IMR-90 (cell line): Measurements from ENCODE around the gene UST. TPM values are rescaled to one million over a fixed set of nuclear protein-coding genes. Genes with fewer than 3 reads are reported as not detected.

Experiments used
- ATAC-seq: fragments of 200-7000 bp; cut with Tn5 transposase; 2 replicates; pipeline ENCODE4 v1.9.1; 2020; ENCODE audit warnings: low read depth, mild to moderate bottlenecking, moderate library complexity
- BruUV-seq: library from RNA; stranded (reverse); fragments of 400-500 nt; replicated peaks from 2 replicates; lab custom pipeline; 2021; lab: Mats Ljungman, UMichigan
- CTCF ChIA-PET: fragments of 300-600 bp; formaldehyde crosslinking; extraction: SDS; loops from one replicate; lab custom pipeline; 2021; ENCODE audit warnings: antibody characterized with exemption; lab: Yijun Ruan, JAX
- POLR2A ChIA-PET: fragments of 300-600 bp; sonication (Branson Sonifier 250); formaldehyde crosslinking; loops from one replicate; lab custom pipeline; 2022; ENCODE audit warnings: antibody characterized with exemption; ENCODE audit not compliant: unreplicated experiment; lab: Charles Lee
- DNase-seq: peaks from one replicate; pipeline ENCODE4 v3.0.0; 2013
- H2AFZ ChIP-seq: replicated peaks from 2 replicates; pipeline ENCODE3; 2013; ENCODE audit warnings: low read length, mild to moderate bottlenecking; ENCODE audit not compliant: poor library complexity
- H2AK5ac ChIP-seq: 2 replicates; pipeline ENCODE4 v1.6.1; 2013; ENCODE audit warnings: low read depth, low read length, inconsistent platforms
- H2AK9ac ChIP-seq: replicated peaks from 2 replicates; pipeline ENCODE3; 2013; ENCODE audit warnings: mild to moderate bottlenecking, low read depth, low read length, moderate library complexity; ENCODE audit not compliant: poor library complexity
- H2BK120ac ChIP-seq: 2 replicates; pipeline ENCODE4 v1.6.1; 2013; ENCODE audit warnings: low read depth, low read length, inconsistent platforms
- H2BK15ac ChIP-seq: 3 replicates; pipeline ENCODE4 v1.6.1; 2013; ENCODE audit warnings: low read depth, low read length, inconsistent platforms
- H2BK20ac ChIP-seq: 2 replicates; pipeline ENCODE4 v1.6.1; 2013; ENCODE audit warnings: low read depth, mild to moderate bottlenecking, inconsistent platforms, low read length, moderate library complexity
- H2BK5ac ChIP-seq: 2 replicates; pipeline ENCODE4 v1.6.1; 2013; ENCODE audit warnings: mild to moderate bottlenecking, low read depth, low read length, inconsistent platforms; ENCODE audit not compliant: poor library complexity, severe bottlenecking
- H3K14ac ChIP-seq: replicated peaks from 2 replicates; pipeline ENCODE4 v1.6.1; 2013; ENCODE audit warnings: low read depth, low read length, inconsistent platforms
- H3K18ac ChIP-seq: 2 replicates; pipeline ENCODE4 v1.6.1; 2013; ENCODE audit warnings: low read depth, low read length, control low read depth
- H3K23ac ChIP-seq: 2 replicates; pipeline ENCODE4 v1.6.1; 2013; ENCODE audit warnings: low read depth, low read length, inconsistent platforms
- H3K27ac ChIP-seq: 2 replicates; pipeline ENCODE4 v1.5.1; 2013; ENCODE audit warnings: mild to moderate bottlenecking, control low read depth, low read length; ENCODE audit not compliant: insufficient read depth
- H3K27me3 ChIP-seq: 2 replicates; pipeline ENCODE4 v1.6.1; 2013; ENCODE audit warnings: low read length; ENCODE audit not compliant: control insufficient read depth, insufficient read depth
- H3K36me3 ChIP-seq: 2 replicates; pipeline ENCODE4 v1.6.1; 2013; ENCODE audit warnings: low read length, mixed read lengths; ENCODE audit not compliant: control insufficient read depth, insufficient read depth
- H3K4ac ChIP-seq: 2 replicates; pipeline ENCODE4 v1.6.1; 2013; ENCODE audit warnings: low read depth, low read length, inconsistent platforms
- H3K4me1 ChIP-seq: 2 replicates; pipeline ENCODE4 v1.6.1; 2013; ENCODE audit warnings: low read length, mixed read lengths; ENCODE audit not compliant: control insufficient read depth, insufficient read depth
- H3K4me2 ChIP-seq: 2 replicates; pipeline ENCODE4 v1.6.1; 2013; ENCODE audit warnings: low read depth, mild to moderate bottlenecking, control low read depth, low read length, moderate library complexity
- H3K4me3 ChIP-seq: 2 replicates; pipeline ENCODE4 v1.5.1; 2013; ENCODE audit warnings: low read depth, mild to moderate bottlenecking, control low read depth, low read length, moderate library complexity; ENCODE audit not compliant: insufficient read depth
- H3K56ac ChIP-seq: 2 replicates; pipeline ENCODE4 v1.6.1; 2013; ENCODE audit warnings: low read length, inconsistent platforms; ENCODE audit not compliant: insufficient read depth; ENCODE audit errors: extremely low read depth
- H3K79me1 ChIP-seq, 2 experiments: 2 replicates each; pipeline ENCODE4 v1.6.1; 2013; ENCODE audit warnings: low read length in 2 of 2, inconsistent platforms in 1 of 2, low read depth in 1 of 2
- H3K9ac ChIP-seq: 2 replicates; pipeline ENCODE4 v1.6.1; 2013; ENCODE audit warnings: low read depth, low read length, control low read depth
- H3K9me1 ChIP-seq: 2 replicates; pipeline ENCODE4 v1.6.1; 2013; ENCODE audit warnings: low read length, inconsistent platforms; ENCODE audit not compliant: insufficient read depth
- H3K9me3 ChIP-seq: 2 replicates; pipeline ENCODE4 v1.6.1; 2013; ENCODE audit warnings: low read length; ENCODE audit not compliant: control insufficient read depth, insufficient read depth
- H4K20me1 ChIP-seq: 2 replicates; pipeline ENCODE4 v1.6.1; 2013; ENCODE audit warnings: low read length, inconsistent platforms; ENCODE audit not compliant: insufficient read depth
- H4K5ac ChIP-seq: 2 replicates; pipeline ENCODE4 v1.6.1; 2013; ENCODE audit warnings: mild to moderate bottlenecking, low read depth, low read length, control low read depth
- H4K8ac ChIP-seq, 2 experiments: 2 replicates each; pipeline ENCODE4 v1.6.1; 2013; ENCODE audit warnings: low read depth in 2 of 2, low read length in 2 of 2, control low read depth in 1 of 2, inconsistent platforms in 1 of 2
- H4K91ac ChIP-seq: 2 replicates; pipeline ENCODE4 v1.6.1; 2013; ENCODE audit warnings: low read depth, low read length, inconsistent platforms; ENCODE audit not compliant: insufficient read depth
- MAFK ChIP-seq: IDR thresholded peaks from 2 replicates; pipeline ENCODE4 v1.6.1; 2012; ENCODE audit warnings: low read depth, low read length, improper control_type of control experiment
- WGBS, 2 experiments: methylation state at CpG; one replicate each; pipeline versions ENCODE4 v1.1.5 to v1.1.7; 2013; ENCODE audit warnings: missing lambda C conversion rate in 2 of 2; ENCODE audit not compliant: insufficient read length in 1 of 2; ENCODE audit errors: extremely low coverage in 2 of 2; 5-methylcytosine and 5-hydroxymethylcytosine counted together
- dilution Hi-C: fragments of 300-500 bp; cut with HindIII; formaldehyde crosslinking; loops from one replicate; pipeline ENCODE4 v1.14.3; 2018; ENCODE audit warnings: low sequenced_read_pairs; ENCODE audit not compliant: unreplicated experiment
- in situ Hi-C: fragments of 300-500 bp; cut with MboI; formaldehyde crosslinking; loops from 3 replicates; pipeline ENCODE4 v1.14.3; 2019; ENCODE audit warnings: low sequenced_read_pairs, inconsistent platforms, mixed read lengths
- intact Hi-C: fragments of 100-400 bp; cut with micrococcal nuclease; formaldehyde crosslinking; loops from 2 replicates; pipeline ENCODE4 v1.10.0; 2022
- polyA plus RNA-seq, 3 experiments: library from polyadenylated mRNA; depleted of rRNA; stranded (reverse); fragments of >200 nt; gene quantifications; 2 replicates each; pipeline ENCODE4 v1.2.3, GENCODE V29; 2012; ENCODE audit warnings: low replicate concordance in 1 of 3
- total RNA-seq: library from RNA; depleted of rRNA; stranded (reverse); fragments of >200 nt; gene quantifications from 2 replicates; pipeline ENCODE4 v1.2.3, GENCODE V29; 2012

Gene UST
- total and polyA plus RNA-seq, 2 of the 4 experiments (the other 2 are of a cell fraction): 7.7 to 13.8 TPM

DNA sequence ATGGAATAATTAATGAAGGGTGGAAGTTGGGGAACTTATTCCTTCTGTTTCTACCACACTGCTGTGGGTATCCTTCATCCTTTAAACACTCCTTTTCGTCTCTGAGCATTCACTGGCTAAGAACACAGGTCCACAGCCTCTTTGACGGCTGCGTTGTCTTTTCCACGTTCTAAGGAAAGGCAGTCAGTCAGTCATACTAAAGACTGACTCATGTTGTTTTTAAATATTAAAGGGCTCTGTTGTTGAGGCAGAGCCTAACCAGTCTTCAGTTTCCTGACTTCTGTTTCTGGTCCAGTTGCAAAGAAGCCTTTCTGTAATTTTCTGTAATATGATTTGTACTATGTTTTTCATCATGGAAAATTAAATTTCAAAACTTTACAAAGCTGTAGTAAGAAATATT lies 48.0 kb downstream of the UST start:
- POLR2A ChIA-PET: no interaction called here
- Histone ChIP-seq H4K8ac (no peak overlapping the region), H3K4me1 (no peaks in the 10 kb centered on the region), H3K9me1 (peaks cover 4% of the 10 kb centered on the region; the same call in 1 of the 2 replicates), H3K4ac (no peak overlapping the region), H3K23ac (no peak overlapping the region), H2BK15ac (no peak overlapping the region), H3K9me3 (no peaks in the 10 kb centered on the region), H4K5ac (no peak overlapping the region), H4K20me1 (peaks cover 23% of the 10 kb centered on the region), H2BK5ac (no peak overlapping the region), H2AK9ac (no peak overlapping the region), H3K14ac (no peak overlapping the region; the same call in 1 of the 2 replicates), H3K79me1 (peaks cover 9 to 49% of the 10 kb centered on the region in 2 experiments), H2AFZ (no peak overlapping the region), H3K4me3 (no peak overlapping the region), H3K36me3 (no peaks in the 10 kb centered on the region; the same call in 1 of the 2 replicates), H3K27ac (no peak overlapping the region), H3K9ac (no peak overlapping the region), H3K4me2 (no peak overlapping the region), H4K91ac (no peak overlapping the region), H3K27me3 (no peaks in the 10 kb centered on the region), H3K56ac (no peak overlapping the region), H2BK120ac (no peak overlapping the region), H3K18ac (no peak overlapping the region), H2BK20ac (no peak overlapping the region), H2AK5ac (no peak overlapping the region)
- DNase-seq (no peak), ATAC-seq (no peak)
- BruUV-seq: no TSS peak
- CTCF ChIA-PET: no interaction called here
- no CpG with 5 or more reads among the region's 4 CpGs for WGBS, 2 experiments
- in situ Hi-C loops (no loop called here), dilution Hi-C loops (no loop called here), intact Hi-C loops (no loop called here)
- no peak for TF ChIP-seq MAFK
